CD4-positive, alpha-beta T cell treated with Interleukin-1 beta for 1 hour (primary cell): Measurements from ENCODE around the gene GUCY2C.
"Not testable (repeated sequence)": the region's sequence is repeated elsewhere in the genome, so short reads cannot be mapped to it uniquely, and the experiment has no call there.

Experiments used
- DNase-seq, 2 donors: peaks; one replicate each; pipeline ENCODE4 v3.0.0-alpha.2; 2020 to 2022

GUCY2C gene

DNA sequence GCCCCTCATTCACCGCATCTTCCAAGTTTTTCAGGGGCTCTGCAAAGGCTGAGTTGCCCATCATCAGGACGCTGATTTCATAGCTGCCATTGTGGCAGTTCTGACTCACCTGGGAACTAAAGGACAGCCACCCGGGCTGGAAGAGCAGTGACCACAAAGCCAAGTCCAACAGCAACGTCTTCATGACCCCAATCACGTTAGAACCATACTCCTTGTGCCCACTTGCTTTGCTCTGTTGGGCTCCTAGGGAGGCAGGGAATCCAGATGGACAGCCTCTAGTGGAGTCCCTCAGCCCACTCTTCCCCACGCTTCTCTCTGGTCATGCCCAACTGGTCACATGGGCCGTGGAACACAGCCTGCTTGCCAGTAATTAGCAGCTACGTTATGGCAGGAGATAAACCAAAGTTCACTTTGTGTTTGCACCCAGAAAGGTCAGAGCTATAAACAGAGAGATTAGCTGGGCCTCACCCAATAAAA is at the start of gene GUCY2C:
GUCY2C (minus strand) TSS at position 335 of the 477 bp plus-strand sequence; CDS start at position 184, 151 bp downstream.
- DNase-seq: no peak

GRCh38 chr12:14743061-14743460 is 46.7 kb upstream of the GUCY2C start:
- no peak for DNase-seq

- DNase-seq: no peak
Observed at GRCh38 chr12:14741942-14742341, 45.5 kb upstream of the GUCY2C start.

DNA sequence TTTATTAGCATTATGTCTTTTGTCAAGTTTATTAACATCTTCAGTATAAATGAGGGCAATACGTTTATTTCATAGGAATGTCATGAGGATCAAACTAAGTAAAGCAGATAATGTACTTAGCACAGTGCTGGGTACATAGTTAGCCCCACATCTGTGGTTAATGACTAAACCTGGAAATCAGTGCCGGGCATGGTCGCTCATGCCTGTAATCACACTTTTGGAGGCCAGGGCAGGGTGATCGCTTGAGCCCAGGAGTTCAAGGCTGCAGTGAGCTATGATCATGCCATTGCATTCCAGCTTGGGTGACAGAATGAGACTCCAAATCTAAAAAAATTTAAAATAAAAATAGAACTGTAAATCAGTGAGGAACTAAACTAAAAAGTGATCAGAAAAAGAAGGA is 44.8 kb upstream of the GUCY2C start:
- DNase-seq: no peak

- DNase-seq: not testable (repeated sequence)
Observed at GRCh38 chr12:14736441-14736840, 40.0 kb upstream of the GUCY2C start.

DNA sequence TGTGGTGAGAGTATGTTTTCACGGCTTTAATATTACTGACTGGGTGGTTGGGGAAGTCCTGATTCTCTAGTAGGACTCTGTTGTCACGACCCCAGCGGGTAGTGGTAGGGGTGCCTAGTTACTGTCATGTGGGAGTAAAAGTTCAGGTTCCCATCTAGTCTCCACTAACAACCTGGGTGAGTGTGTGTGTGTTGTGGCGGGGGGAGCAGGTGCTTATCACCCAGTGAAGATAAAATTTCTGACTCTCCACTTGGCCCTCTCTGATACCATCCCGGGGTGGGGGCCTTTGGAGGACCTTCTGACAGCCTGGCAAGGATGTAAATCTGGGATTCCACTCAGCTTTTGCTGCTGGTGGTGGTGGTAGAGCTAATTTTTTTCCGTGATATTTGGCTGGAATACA is 35.4 kb upstream of the GUCY2C start:
- DNase-seq: no peak

GRCh38 chr12:14729586-14729985 is 33.2 kb upstream of the GUCY2C start:
- DNase-seq: no peak

- DNase-seq: peak; percentile 44 to 71
Observed at GRCh38 chr12:14723763-14724162, 27.4 kb upstream of the GUCY2C start.

DNA sequence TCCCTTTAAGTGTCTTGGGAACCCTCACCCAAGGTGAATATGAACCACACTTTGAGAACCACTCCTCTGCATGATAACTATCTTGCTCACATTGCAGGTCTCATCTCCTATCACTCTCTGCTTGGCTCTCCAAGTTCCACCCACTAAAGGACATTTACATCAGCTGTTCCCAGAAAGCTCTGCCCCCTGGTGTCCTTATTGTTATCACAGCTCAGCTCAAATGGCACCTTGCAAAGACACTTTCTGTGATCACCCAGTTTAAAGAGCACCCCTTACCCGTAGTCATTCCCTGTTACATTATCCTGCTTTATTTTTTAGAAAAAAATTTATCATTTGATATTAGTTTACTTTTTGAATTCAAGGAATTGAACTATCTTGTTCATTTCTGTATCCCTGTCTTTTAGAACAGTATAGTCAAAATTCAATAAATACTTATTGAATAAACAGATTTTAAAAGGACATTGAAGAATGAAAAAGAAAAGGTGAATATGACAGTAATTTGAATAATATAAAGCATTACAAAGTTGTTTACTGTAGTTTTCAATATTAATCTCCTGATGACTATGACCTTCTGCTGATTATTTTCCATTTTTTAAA is 20.5 kb upstream of the GUCY2C start:
- peak; percentile 42 to 62 for DNase-seq

DNA sequence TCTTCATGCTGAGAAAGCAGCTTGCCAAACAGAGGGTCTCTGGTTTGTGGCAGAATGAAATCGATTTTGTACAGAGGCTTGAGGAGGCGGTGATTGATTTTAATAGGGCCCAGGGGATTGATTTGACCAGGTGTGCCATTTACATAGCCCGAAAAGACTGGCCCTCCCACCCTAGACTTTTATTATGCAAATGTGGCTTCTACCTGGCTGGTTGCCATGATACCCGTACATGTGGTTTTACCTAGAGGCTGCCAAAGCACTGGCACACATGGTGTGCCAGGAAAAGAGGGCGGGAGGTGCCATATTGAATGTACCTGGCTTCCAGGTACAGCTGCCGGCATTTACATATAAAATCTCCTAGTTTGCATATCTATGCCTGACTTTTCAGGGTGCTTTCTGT is 18.0 kb upstream of the GUCY2C start:
- DNase-seq: no peak

- DNase-seq: no peak
Observed at GRCh38 chr12:14710632-14711320, 14.4 kb upstream of the GUCY2C start.

DNA sequence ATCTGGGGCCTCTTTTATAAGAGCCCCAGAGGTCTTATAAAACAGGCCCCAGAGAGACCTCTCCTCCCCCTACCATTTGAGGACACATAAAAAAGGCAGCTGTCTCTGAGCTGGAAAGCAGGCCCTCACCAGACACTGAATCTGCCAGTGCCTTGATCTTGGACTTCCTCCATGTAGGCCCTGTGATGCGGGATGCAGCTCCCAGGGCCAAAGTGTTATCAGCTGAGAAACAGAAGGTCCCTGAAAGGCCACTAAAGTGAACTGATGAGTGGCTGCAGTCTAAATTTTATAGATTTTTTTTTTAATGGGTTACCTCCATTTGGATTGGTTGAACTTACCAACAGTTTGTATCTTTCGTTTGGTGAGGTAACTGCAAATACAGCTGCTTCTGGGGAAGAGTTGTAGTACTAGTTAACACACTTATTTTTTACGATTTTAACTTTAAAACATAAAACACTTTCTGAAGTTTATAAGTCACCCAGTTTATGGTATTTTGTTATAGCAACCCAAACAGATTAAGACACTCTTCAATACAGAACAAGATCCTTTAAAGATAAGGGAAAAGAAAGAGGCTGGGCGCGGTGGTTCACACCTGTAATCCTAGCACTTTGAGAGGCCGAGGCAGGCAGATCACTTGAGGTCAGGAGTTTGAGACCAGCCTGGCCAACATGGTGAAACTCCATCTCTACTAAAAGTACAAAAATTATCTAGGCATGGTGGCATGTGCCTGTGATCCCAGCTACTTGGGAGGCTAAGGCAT is 5.6 kb upstream of the GUCY2C start:
- DNase-seq: no peak

DNA sequence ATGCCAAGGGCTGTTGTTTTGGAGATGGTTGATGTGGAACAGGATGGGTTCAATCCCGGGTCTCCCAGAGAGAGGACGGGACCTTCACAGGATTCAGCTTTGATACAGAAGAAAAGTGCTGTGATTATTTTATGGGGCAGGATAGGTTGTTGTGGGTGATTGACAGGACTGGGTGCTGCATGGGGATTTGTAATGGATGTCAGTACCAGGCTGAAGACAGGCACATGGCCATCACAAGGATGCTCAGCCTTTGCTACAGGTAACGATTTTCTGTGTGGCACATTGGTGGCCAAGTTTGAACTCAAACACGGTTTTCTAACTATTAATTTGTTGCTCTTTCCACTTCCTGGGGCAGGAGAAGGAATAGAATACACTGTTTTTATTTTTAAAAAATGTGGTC is 4.5 kb upstream of the GUCY2C start:
- no peak for DNase-seq

DNA sequence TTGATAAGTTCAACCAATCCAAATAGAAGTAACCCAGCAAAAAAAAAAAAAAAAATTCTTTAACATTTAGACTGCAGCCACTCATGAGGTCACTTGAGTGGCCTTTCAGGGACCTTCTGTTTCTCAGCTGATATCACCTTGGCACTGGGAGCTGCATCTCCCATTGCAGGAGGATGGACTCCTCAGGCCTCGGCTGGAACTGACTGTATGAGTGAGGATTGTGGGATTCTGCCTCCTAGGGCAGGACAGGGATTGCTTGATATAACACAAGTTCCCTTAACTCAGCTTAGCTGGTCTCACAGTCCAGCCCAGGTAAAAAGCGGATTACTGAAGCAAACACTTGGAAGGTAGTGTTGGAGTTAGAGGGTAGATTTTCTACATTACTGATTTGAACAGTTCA is 3.5 kb upstream of the GUCY2C start:
- no peak for DNase-seq

DNA sequence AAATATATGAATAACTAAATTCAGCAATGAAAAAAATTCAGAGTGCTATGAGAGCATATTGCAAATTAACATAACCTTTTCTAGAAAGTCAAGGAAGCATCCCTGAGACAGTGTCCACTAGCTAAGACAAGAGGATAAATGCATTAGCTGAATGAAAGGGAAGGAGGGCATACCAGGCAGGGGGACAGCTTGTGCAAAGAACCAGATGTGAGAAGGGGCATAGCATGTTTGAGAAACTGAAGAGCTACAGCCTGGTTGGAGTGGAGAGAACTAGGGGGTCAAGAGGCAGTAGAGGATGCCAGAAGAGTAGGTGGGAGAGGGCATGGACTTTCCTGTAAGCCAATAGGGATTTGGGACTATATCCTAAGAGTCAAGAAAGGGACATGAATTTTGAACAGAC is 2.2 kb upstream of the GUCY2C start:
- no peak for DNase-seq

GRCh38 chr12:14695715-14696141 is 671 bp downstream of the GUCY2C start:
- DNase-seq: no peak

GRCh38 chr12:14694970-14695369 is 1.4 kb downstream of the GUCY2C start:
- no peak for DNase-seq

DNA sequence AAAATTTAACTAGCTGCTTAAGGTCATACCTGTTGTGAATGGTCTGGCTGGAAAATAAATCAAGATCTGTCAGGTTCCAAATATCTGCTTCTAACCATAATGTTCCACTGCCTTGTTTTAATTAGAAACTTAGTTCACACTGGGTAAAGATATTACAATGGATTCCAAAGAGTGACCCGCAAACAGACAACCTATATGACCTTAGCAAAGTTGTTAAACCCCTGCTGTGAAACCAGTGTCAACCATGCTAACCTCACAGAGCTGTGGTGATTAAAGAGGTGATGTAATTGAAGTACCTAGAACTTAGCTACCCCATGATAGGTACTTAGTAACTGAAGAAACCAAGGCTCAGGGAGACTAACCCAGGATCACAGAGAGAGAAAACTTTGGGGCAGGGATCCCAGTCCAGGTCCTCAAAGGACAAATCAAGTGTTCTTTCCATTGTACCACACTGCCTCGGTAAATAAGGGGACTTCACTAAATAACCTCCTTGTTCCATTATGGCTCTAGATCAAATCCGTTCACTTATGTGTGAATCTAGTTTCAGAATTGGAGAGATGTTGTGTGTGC is 2.2 kb downstream of the GUCY2C start:
- no peak for DNase-seq

DNA sequence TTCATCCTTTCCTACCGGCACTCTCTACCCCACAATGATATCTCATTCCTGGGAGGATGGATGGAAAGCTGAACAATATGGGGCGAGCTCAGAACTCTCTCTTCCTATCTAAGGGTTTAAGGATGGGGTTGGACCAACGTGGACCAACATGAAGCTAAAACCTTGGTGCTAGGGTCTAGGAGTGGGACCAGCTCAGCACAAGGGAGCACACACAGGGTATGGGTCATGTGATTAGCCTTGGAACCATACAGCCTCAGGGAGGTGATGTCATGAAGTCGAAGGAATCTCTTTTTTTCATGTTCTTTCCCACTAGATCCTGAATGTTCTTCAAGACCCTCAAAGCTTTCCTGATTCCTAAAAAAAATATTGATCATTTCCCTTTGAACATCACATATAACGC is 3.3 kb downstream of the GUCY2C start:
- DNase-seq: no peak

DNA sequence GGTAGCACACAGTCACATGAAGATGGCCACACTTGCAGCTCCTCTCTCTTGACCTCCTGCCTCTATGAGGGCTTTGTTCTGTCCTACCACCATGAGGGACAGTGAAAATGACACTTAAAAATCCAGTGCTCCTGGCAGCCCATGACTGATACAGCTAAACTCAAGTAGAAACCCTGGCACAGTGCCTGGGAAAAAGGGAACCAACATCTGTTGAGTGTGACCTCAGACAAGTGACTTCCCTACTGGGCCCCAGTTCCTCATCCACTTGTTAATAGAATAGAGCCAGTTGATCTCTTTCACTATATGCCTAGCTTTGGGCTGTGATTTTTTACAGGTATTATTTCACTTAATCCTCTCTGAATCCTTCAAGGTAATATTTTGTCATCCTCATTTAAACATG is 4.8 kb downstream of the GUCY2C start:
- DNase-seq: peak; percentile 10 to 59

GRCh38 chr12:14689996-14690395 is 6.4 kb downstream of the GUCY2C start:
- DNase-seq: no peak

- no peak for DNase-seq
Observed at GRCh38 chr12:14689144-14689543, 7.3 kb downstream of the GUCY2C start.

- DNase-seq: not testable (repeated sequence)
Observed at GRCh38 chr12:14682231-14682630, 14.2 kb downstream of the GUCY2C start.

DNA sequence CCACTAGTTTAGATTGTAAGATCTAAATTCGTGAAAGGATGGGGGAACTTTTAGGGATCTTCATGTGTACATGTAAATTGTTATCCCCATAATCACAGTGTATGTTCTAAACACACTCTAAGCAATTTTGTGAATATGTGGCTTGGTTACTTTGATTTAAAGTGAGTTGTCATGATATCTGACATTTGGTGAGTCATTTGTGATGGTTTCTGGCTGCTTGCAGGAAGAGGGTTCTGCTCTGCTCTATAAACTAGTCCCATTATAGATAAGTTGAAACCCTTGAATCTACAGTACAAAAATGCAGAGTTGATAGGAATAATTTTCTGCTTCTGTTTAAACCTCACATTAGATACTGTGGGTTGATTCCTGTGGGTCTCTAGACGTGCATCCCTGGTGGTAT is 14.8 kb downstream of the GUCY2C start:
- DNase-seq: no peak
